Activated CD8-positive, alpha-beta T cell treated with anti-CD3 and anti-CD28 coated beads for 36 hours (primary cell): ENCODE results near the gene UBR2. TPM values are rescaled to one million over a fixed set of nuclear protein-coding genes. Genes with fewer than 3 reads are reported as not detected.

Experiments
- ATAC-seq: fragments of 200-7000 bp; cut with Tn5 transposase; one replicate; pipeline ENCODE4 v1.10.0; 2021; ENCODE audit warnings: mild to moderate bottlenecking, moderate library complexity
- CTCF ChIA-PET: fragments of 350-600 bp; sonication (Branson Sonifier 250); formaldehyde crosslinking; loops from one replicate; lab custom pipeline; 2021; ENCODE audit warnings: antibody characterized with exemption; lab: Charles Lee
- POLR2A ChIA-PET: fragments of 350-600 bp; sonication (Branson Sonifier 250); formaldehyde crosslinking; loops from one replicate; lab custom pipeline; 2021; ENCODE audit warnings: antibody characterized with exemption; lab: Charles Lee
- DNase-seq: peaks from one replicate; pipeline ENCODE4 v3.0.0-alpha.2; 2020
- H3K27ac Mint-ChIP-seq: one replicate; pipeline ENCODE4 v1.8.0; 2021; ENCODE audit warnings: mild to moderate bottlenecking, mixed read lengths
- H3K27me3 Mint-ChIP-seq: one replicate; pipeline ENCODE4 v1.8.0; 2021; ENCODE audit warnings: mixed read lengths
- H3K36me3 Mint-ChIP-seq: one replicate; pipeline ENCODE4 v1.8.0; 2021; ENCODE audit warnings: low read depth, mixed read lengths
- H3K4me1 Mint-ChIP-seq: one replicate; pipeline ENCODE4 v1.8.0; 2021; ENCODE audit warnings: low read depth, mixed read lengths
- H3K4me3 Mint-ChIP-seq: one replicate; pipeline ENCODE4 v1.8.0; 2021; ENCODE audit warnings: mild to moderate bottlenecking, moderate library complexity, mixed read lengths
- H3K9me3 Mint-ChIP-seq: one replicate; pipeline ENCODE4 v1.8.0; 2021; ENCODE audit warnings: mixed read lengths
- intact Hi-C: fragments of 100-400 bp; cut with micrococcal nuclease; formaldehyde crosslinking; loops from one replicate; pipeline ENCODE4 v1.10.0; 2022
- total RNA-seq, 2 experiments: library from RNA; stranded (reverse); gene quantifications; one replicate each; pipeline ENCODE4 v1.2.3, GENCODE V29; 2021
- TF ChIP-seq, protein P1 (sequence below): fragments of 200-600 bp; IDR thresholded peaks from one replicate; pipeline ENCODE4 v1.8.0; 2022; ENCODE audit warnings: antibody characterized with exemption, mild to moderate bottlenecking

UBR2 gene
- total RNA-seq, 2 experiments from 2014 or later = 24.5 to 25.8 TPM

GRCh38 chr6:42619963-42620362 lies 56.1 kb downstream of the UBR2 start:
- Mint-ChIP-seq H3K4me3 (no peak overlapping the region), H3K36me3 (peaks cover 21% of the 10 kb centered on the region), H3K4me1 (no peaks in the 10 kb centered on the region), H3K27me3 (no peaks in the 10 kb centered on the region), H3K9me3 (no peaks in the 10 kb centered on the region), H3K27ac (no peak overlapping the region)
- intact Hi-C loops = no loop called here
- ChIA-PET CTCF (interaction anchor here (0.7 to 0.8 kb wide), 2 partner anchors 17 to 525 kb away, joined by 3 to 4 read pairs; no protein-coding TSS in a partner anchor), POLR2A (no interaction called here)
- TF ChIP-seq, protein P1, sequence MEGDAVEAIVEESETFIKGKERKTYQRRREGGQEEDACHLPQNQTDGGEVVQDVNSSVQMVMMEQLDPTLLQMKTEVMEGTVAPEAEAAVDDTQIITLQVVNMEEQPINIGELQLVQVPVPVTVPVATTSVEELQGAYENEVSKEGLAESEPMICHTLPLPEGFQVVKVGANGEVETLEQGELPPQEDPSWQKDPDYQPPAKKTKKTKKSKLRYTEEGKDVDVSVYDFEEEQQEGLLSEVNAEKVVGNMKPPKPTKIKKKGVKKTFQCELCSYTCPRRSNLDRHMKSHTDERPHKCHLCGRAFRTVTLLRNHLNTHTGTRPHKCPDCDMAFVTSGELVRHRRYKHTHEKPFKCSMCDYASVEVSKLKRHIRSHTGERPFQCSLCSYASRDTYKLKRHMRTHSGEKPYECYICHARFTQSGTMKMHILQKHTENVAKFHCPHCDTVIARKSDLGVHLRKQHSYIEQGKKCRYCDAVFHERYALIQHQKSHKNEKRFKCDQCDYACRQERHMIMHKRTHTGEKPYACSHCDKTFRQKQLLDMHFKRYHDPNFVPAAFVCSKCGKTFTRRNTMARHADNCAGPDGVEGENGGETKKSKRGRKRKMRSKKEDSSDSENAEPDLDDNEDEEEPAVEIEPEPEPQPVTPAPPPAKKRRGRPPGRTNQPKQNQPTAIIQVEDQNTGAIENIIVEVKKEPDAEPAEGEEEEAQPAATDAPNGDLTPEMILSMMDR = no peak
- DNase-seq = no peak
- ATAC-seq = no peak

DNA sequence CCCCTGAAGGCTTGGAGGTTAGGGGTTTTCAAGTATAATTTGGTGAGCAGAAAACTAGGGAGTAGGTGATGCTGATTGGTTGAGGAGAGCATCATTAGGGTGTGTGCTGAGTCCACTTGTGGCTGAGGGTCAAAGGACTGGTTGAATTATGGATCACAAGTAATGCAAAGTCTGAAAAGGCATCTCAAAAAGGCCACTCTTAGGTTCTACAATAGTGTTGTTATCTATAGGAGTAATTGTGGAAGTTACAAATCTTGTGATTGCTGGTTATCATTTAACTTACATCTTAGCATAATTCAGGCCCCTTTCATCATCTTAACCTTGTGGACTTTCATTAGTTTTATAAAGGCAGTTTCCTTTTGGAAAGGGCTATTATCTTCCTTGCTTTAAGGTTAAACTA lies 60.8 kb downstream of the UBR2 start:
- peaks cover 1% of the 10 kb centered on the region for H3K4me1 Mint-ChIP-seq
- no peak for ATAC-seq
- peaks cover 10% of the 10 kb centered on the region for H3K36me3 Mint-ChIP-seq
- ChIA-PET CTCF (interaction anchor here (1.7 kb wide), 1 partner anchor 13 kb away, joined by 3 read pairs; no protein-coding TSS in a partner anchor), POLR2A (no interaction called here)
- no peaks in the 10 kb centered on the region for H3K27me3 Mint-ChIP-seq
- no peak for DNase-seq
- intact Hi-C loops = no loop called here
- no peak overlapping the region for H3K4me3 Mint-ChIP-seq
- TF ChIP-seq, protein P1 = no peak
- H3K9me3 Mint-ChIP-seq = no peaks in the 10 kb centered on the region
- H3K27ac Mint-ChIP-seq = peak overlapping the region; percentile 58

- CTCF ChIA-PET = no interaction called here
- H3K36me3 Mint-ChIP-seq = peaks cover 13% of the 10 kb centered on the region
- intact Hi-C loops = no loop called here
- DNase-seq (no peak), ATAC-seq (no peak)
- H3K4me3 Mint-ChIP-seq = no peak overlapping the region
- POLR2A ChIA-PET = no interaction called here
- H3K27me3 Mint-ChIP-seq = no peaks in the 10 kb centered on the region
- TF ChIP-seq, protein P1 = no peak
- peak overlapping the region; percentile 34 for H3K27ac Mint-ChIP-seq
- peaks cover 4% of the 10 kb centered on the region for H3K4me1 Mint-ChIP-seq
- no peaks in the 10 kb centered on the region for H3K9me3 Mint-ChIP-seq
Observed at GRCh38 chr6:42627044-42627443, 63.2 kb downstream of the UBR2 start.

DNA sequence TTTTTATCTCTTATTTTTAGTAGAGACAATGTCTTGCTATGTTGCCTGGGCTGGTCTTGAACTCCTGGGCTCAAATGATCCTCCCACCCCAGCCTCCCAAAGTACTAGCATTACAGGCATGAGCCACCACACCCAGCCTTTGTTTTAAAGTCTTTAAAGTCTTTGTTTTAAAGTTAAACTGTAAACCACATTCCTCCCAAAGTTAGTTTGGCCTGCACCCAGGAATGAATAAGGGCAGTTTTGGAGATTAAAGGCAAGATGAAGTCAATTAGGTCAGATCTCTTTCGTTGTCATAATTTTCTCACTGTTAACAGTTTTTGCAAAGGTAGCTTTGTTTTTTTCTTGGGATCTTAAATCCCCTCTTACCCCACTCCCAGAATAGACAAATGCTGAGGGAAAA lies 63.8 kb downstream of the UBR2 start:
- DNase-seq (no peak), ATAC-seq (no peak)
- POLR2A ChIA-PET = interaction anchor here (0.5 kb wide), 1 partner anchor 26 kb away, joined by 3 read pairs; no protein-coding TSS in a partner anchor
- peak overlapping the region; percentile 1 for H3K27ac Mint-ChIP-seq
- peaks cover 4% of the 10 kb centered on the region for H3K4me1 Mint-ChIP-seq
- TF ChIP-seq, protein P1 = no peak
- CTCF ChIA-PET = interaction anchor here (0.8 kb wide), 1 partner anchor 207 kb away, joined by 3 read pairs; no protein-coding TSS in a partner anchor
- intact Hi-C loops = no loop called here
- no peak overlapping the region for H3K4me3 Mint-ChIP-seq
- H3K9me3 Mint-ChIP-seq = no peaks in the 10 kb centered on the region
- H3K36me3 Mint-ChIP-seq = peaks cover 17% of the 10 kb centered on the region
- no peaks in the 10 kb centered on the region for H3K27me3 Mint-ChIP-seq

DNA sequence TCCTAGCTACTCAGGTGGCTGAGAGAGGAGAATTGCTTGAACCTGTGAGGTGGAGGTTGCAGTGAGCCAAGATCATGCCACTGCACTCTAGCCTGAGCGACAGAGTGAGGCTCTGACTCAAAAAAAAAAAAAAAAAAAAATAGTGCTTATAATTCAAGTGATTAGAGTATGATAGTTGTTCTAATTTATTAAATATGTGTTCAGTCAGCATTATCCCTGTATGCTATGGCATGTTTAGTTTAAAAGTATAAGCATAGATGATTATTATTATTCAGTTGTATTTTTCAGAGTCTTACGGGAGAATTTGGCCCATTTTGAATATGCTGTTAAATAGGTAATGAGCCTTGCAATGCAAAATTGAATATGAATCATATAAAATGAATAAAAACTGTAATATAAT lies 64.8 kb downstream of the UBR2 start:
- intact Hi-C loops = no loop called here
- Mint-ChIP-seq H3K9me3 (no peaks in the 10 kb centered on the region), H3K4me1 (peaks cover 4% of the 10 kb centered on the region), H3K27ac (no peak overlapping the region), H3K4me3 (no peak overlapping the region), H3K36me3 (peaks cover 17% of the 10 kb centered on the region), H3K27me3 (no peaks in the 10 kb centered on the region)
- ChIA-PET CTCF (no interaction called here), POLR2A (interaction anchor here (1.0 kb wide), 1 partner anchor 117 kb away, joined by 3 read pairs; the partner anchor contains the start of gene TBCC)
- no peak for DNase-seq
- ATAC-seq = no peak
- TF ChIP-seq, protein P1 = no peak
